ENCODE data around the gene GRB10.
"Not testable (repeated sequence)": the region's sequence is repeated elsewhere in the genome, so short reads cannot be mapped to it uniquely, and the experiment has no call there.

GRB10 gene

DNA sequence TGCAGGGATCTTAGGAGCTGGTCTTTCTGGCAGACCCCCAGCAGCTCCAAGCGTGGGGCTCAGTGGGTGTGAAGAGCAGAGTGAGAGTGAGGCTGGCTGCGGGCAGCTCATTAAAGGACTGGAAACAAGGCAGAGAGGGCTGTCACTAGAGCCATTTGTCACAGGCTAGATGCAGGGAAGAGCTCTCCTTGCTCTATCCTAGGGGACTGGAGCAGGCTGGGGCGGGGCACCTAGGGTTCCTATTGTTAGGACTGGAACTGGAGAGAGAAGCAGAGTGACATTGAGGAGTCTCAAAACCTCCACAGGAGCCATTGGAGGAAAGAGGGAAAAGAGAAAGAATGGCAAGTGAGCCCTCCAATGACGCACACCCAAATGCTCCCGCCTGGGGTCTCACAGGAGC is 216.7 kb downstream of the GRB10 start:
- no peak for DNase-seq

DNA sequence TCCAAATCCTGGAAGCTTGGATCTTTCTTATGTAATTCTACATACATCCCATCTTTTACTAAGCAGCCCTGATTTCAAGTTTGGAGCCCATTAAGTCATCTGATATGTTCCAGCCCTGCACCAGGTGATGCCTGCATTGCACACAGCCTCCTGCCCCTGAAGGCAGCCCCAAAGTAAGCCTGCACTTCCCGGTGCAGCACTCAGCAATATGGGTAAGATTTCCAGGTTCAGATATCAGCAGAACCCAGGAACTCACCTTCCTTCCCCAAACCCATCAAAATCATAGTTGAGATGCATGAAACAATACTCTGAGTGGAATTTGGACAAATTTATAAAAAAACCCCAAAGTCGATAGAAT is 217.2 kb downstream of the GRB10 start:
- DNase-seq: no peak

DNA sequence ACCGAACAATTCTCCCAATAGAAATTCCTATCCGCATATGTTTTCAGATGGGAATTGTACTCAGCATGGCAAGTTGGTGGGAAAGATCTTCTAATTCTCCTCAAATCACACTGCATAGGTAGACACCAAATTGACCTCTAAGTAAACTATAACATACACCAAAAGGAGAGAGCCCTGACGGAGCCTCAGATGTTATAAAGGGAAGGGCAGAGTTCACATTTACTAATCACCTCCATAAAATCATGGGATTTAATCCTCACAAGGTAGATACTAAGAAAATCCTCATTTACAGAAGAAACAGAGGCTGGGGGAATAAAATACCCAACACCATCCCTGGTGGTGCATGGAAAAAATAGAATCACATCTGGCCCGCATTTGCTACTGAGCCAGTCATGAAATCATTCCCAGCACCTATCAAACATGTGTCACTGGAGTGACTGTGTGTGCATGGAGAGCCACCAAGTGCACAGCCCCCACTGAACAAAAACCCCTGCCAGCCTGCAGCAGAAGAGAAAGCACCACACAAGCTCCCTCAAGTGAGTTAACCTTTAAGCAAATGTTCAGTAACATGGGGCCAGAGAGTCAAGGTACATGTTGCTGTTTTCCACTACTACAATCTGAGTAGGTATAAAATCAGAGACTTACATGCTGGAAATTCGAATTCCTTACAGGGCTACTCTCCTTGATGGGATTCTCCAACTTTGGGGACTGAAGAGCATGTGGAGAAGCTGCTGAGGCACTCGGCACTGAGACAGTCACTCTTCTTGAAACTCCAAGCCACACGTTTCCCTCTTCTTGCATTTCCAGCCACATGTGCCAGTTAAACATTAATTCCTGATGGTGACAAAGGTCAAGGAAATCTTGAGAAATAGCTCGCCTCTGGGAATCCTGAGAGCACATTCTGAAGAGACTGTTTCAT is 217.8 kb downstream of the GRB10 start, which contains the start of gene DDC:
TSS of gene DDC (minus strand) at position 766 of the 919 bp plus-strand sequence. CDS start 21,320 bp downstream, outside the sequence.
- no peak for DNase-seq

DNA sequence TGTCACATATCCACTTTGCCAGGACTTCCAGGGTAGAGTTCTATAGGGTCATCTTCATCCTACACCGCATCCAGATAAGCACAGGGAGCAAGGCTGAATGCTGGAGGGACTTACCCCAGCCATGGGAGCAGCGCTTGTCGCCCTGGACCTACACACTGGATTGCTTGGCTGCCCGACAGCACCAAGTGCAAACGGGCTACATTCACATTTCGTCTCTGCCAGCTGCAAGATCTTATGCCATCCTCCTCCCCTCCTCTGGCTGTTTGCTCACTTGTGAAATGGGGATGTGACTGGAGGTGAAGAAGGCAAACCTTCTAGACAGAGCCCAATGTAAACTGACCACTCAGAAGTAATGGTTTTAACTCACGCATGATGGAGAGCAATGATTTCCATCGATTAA is 218.5 kb downstream of the GRB10 start:
- DNase-seq: no peak

DNA sequence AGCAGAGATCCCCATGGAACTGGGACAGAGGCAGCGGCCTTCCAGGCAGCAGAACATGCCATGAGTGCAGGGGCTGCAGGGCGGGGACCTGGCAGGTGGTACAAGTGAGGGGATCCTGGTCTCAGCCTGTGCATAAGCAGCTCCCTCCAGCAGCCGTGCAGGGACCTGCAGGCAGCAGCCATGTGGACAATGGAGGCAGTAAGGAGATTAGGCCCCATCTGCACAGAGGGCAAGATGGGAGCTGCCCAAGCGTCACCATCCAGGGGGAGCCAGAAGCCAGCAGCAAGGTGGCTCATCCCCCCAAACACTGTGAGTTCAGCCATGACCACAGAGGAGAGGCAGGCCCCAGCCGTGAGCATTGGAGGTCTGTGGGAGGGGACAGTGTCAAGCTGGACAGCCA is 220.6 kb downstream of the GRB10 start:
- no peak for DNase-seq

DNA sequence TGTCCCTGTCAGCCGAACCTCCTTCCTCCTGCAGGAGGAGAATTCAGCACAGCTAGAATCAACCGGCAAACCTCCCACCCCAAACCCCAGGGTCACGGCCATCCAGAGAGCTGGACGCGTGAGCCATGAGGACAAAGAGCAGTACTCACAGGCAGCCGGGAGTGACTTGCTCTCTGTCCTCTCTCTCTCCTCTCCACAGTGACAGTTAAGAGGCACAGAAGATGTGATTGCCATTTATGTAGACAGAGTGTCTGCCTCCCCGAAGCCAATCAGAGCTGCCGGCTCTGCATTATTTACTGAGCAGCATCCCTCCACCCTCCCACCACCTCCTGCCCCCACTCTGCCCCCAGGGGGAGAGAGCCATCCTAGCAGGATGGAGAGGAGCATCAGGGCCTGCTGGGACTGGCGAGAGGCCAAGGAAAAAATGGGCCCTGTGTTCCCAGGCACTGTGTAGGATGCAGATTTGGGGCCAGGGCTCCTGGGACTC is 221.8 kb downstream of the GRB10 start:
- DNase-seq: no peak

DNA sequence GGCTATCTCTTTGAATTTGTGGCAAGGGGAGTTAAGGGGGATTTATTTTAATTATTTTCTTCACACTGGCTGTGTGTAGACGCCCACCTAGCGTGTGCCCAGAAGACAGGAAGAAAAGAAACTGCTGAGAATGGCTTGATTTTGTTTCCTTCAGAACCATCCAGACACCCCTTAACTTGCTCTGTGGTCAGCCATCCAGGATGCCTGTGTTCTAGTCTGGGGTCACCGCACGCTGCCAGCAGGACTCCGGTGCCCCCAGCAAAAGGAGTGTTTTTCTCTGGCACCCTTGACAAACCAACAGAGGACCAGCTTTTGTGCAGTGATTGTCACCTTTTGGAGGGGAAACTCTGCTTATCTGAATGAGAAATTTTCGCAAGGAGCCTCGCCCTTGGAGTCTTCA is 222.8 kb downstream of the GRB10 start:
- DNase-seq: no peak

DNA sequence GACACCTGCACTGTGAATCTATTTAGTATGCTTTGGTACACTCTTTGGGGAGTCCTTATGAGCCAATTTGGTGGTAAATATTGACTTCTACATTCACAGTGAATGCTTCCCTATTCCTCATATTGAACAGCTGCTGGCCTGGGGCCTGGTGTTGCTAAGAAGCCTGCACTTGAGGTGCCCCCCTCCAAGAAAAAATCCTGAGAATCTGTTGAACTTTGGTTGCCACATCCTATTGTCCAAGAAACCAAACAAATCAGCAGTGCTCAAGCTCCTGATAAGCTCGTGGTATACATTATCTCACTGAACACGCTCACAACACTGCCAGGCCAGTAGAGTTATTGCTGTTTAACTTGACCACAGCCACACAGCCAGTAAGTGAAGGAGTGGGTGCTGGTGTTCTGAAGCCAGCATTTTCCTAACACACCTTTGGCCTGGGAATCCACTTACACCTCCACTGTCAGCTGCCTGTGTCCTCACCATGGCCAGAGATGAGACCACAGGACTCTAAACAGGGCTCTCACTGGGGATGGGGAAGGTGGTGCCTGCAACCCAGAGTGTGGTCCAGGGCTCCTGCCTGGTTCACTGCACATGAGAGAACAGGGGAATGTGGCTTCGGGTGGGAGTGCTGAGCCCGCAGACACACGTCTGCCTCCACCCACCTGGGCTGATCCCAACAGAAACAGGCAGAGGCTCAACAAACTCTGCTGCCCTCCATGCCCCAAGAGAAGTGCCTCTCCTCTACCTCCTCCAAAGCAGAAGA is 224.2 kb downstream of the GRB10 start:
- DNase-seq: no peak

DNA sequence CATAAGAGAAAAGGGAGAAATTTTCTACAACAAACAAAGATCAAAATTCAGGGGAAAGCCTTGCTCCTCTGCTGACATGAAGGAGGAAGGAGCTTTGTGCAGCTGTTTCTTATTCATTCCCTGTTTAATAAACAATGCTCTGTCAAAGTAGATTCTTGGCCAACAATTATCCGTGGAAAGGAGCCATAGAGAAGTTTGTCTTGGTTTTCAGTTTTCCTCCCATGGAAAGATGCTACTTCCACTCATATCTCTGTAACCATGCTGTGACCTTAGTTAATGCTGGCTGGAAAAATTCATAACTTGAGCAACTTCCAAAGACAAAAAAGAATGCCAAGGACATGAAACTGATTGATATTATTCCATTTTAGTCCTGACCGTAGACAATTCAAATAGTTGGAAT is 225.6 kb downstream of the GRB10 start:
- DNase-seq: no peak

DNA sequence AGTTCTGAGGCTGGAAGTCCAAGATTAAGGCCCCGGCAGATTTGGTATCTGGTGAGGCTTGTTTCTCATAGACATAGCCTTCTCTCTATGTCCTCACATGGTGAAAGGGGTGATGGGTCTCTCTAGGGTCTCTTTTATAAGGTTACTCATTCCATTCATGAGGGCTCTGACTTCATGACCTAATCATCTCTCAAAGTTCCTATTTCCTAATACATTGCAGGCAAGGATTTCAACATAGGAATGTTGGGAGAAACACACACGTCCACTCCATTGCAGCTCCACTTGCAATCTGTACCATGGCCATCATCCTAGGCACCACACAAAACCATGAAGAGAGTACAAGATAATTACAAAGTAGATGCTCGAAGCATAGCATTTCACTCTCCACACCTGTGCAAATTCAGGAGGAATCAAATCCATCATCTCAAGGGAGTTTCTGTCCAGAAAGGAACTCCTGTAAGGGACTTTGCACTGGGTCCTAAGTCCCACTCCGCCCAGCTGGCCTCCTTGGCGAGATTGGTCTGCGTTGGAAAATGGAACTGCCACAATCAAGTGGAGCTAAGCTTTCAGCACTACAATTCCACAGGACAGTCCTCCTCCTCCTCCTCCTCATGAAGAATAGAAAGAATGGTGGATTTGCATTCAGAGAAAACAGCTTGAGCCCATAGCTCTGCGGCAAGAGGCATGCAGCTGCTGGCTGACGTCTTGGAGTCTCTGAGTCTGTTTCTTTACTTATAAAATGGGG is 226.3 kb downstream of the GRB10 start:
- no peak for DNase-seq

DNA sequence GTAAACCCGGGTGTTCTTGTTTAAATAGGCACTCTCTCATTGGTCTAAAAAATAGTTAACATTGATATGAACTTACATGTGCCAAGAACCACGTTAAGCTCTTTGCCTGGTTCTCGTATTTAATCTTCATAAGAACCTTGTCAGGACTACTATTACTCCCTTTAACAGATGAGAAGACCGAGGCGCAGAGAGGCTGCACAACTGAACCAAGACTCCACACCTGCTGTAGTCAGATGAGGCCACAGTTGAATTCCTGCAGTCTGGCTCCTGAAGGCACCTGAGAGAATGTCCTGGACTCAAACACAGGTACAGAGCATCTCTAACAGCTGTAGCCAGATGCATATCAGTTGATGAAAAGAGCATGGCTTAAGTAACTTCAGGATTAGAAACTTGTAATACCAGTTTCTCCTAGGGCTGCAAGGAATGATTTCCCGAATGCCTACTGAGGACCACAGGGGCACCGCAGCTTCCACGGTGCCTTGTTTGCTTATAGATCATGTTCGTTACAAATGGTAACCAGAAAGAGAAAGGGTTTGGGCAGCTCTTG is 227.0 kb downstream of the GRB10 start:
- no peak for DNase-seq

DNA sequence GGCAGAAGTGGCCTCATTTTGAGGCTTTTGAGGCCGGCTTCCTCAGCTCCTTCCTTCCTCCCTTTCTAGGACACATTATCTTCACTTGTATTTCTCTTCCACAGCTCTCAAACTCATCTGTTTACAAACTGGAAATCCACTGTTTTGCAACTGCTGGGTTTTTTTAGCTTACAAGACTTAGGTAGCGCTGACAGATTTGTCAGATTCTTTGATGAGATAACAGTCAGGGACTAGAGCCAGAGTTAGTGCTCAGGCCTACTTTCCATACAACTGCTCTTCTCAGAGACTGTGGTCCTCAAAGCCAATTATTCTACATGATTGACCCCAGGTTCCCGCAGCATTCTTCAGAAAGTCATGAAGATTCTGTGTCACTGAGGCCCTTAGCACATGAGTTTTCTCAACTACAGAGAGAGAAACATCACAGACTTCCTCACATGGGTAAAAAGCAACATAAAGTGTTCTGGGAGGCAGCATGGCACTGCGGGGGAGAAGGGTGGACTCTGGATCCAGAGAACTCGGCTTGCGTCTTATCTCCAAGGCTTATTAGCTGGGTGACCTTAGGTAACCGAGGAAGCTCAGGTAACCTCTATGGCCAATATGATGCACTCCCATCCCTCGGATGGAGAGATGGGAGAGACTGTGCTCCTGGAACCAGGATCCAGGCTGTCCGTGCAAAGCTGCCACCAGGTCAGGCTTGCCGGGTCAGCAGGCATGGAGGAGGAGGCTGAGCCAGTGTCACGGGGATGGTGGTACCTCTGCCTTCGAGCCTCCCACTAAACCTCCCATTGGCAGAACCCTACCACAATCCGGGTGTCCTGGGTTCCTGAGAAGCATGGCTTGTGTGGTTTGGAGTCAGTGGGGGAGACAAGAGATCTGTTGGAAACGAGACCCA is 228.0 kb downstream of the GRB10 start:
- no peak for DNase-seq

DNA sequence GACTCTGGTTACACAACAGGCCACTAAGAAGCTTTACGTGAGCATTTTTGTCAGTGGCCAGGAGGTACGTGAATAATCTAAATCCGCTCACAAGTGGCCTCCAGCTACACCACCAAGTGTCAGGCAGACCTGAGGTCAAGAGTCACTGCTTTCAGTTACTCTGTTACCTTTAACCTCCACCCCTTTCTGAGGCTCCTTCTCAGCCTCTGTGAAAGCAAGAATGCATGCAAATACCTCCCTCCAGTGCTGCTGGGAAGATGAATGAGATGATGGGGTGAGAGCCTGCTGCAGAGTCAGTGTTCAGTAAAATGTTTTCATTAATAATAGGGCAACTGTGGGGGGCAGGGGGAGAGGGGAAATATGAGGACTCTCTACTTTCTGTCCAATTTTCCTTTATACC is 228.7 kb downstream of the GRB10 start:
- DNase-seq: no peak

DNA sequence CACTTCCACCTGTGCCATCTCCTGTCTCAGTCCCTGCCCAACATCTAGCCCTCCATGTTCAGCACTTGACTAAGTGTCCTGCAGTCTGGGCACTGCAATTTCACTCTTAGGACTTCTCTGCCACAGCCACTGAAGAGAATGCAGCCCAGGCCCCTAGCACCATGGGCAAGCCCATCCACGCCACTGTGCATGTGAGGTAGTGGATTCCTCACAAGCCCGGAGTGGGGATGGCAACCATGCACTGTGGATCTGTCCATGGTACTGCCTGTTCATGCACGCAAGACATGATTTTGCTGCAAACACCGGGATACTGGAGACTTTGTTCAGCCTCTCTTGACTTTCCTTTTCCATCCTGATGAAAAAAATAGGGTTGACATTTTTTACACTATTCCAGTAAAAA is 229.8 kb downstream of the GRB10 start:
- no peak for DNase-seq

DNA sequence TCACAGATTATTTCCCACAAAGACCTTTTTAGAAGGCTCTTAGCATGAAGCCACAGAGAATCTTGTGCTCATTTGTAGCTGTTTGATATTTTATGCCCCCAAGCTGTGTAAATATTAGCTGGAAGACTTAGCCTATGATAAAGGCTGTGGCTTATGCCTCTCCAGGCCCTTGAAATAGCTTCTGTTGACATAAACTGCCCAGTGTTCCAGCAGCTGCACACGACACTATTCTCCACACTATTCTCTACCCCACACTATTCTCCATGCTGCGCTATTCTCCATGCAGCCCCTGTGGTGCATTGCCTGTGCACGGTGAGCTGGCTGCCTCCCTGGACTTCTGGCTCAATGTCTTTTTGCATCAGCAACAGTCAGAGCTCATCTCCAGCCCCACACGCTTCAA is 230.6 kb downstream of the GRB10 start:
- no peak for DNase-seq

DNA sequence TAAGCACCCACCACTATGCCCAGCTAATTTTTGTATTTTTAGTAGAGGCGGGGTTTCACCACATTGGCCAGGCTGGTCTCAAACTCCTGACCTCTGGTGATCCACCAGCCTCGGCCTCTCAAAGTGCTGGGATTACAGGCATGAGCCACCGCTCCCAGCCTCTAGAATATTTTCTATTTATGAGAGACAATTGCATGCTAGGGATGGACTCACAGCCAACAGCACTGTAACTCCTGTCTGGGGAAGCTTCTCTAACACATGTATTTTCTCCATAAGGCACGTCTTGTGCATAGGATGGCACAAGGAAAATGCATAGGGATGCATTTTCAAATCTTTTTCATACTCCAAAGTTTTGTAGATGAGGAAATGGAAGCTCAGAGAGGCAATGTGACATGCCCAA is 237.1 kb downstream of the GRB10 start:
- not testable (repeated sequence) for DNase-seq

DNA sequence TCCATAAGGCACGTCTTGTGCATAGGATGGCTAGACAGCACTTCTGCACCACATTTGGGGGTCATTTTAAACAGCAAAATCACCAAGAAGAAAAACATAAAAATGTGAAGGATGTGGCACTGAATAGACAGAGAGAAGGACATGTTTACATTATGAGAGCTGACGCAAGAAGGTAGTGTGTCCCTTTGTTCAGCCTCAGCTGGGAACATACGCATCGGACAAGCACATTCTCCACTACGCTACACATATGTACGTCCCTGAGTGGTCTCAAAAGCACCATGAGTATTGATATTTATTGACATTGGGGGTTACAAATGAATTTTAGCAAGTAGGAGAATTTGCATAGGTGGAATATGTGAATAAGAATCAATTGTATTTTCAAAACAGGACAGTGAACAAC is 237.7 kb downstream of the GRB10 start:
- no peak for DNase-seq

DNA sequence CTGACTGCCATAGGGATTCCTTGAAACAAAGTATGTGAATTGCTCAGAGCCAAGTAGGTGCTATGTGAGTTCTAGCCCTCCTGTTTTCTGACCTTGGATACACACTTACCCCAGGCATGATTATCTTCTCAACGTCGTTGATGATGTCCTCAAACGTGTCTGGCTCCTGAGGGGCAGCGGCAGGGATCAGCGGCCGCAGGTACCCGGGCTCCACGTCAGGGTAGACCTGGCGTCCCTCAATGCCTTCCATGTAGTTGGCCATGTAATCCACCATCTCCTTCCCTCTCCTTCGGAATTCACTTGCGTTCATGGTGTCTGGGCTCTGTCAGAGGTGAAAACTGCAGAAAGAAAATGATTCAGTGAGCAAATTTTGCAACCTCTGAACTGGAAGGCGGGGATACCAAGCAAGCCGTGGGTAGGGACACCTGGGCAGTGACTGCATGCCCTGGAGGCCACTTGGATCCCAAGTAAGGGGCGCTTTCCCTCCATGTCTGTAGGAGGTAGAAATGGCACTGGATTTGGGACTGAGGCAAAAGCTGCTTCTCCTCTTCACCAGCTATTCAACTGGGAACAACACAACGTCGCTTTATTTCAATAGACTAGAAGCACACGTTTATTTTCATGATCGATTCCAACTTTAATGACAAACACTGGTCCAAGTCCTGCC is 238.8 kb downstream of the GRB10 start:
- no peak for DNase-seq

DNA sequence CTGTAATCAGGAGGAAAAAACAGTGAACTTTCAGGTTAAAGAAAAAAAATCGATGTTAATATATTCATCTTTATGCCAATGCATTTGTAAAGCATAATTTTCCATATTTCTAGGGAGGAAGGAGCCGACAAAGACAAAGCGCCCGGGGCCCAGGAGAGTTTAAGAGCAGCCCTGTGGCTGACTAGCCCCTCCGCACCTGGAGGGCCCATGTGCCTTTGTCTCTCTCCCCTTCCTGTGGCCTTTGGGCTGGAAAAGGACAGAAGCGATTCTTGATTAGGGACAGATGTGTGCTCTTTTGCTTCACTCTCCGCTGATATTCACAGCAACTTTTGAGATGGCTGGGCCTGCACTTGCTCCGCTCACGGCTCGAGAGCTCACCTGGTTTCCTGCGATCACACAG is 240.6 kb downstream of the GRB10 start:
- DNase-seq: no peak

DNA sequence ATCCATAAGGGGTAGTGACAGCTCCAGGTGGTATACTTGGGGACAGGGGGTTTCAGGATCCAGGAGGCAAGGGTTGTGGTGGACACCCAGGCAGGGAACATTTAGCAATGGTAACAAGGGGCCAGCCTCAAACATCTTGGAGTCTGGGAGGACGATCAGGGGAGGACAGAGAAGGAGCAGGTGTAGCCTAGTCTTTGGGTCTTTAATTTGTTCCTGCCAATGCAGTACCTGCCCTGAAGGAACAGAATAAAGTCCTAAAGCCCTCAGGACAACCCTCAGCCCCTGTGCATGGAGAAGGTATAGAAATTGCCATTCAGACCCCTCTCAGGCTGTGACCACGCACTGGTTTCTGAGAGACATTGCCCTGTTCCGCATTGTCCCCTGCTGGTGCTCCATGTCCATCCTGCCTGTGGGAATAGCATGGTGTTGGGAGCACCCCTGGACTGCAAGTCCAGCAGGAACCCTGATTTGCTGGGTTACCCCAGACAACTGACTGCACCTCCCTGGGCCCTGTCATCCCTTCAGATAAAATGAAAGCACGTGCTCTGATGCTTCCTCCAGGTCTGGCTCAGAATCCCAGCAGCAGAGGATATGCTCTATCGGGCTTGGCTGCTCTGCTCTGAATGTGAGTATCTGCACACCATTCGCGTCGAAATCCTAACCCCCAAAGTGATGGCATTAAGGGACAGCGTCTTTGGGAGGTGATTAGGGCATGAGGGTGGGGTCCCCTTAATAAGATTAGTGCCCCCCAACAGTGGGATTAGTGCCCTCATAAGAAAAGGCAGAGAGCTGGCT is 241.7 kb downstream of the GRB10 start:
- no peak for DNase-seq

All from SW 1271 (cell line).